GM12878 (cell line): ENCODE measurements around the gene NOS1AP. TPM values are rescaled to one million over a fixed set of nuclear protein-coding genes. Genes with fewer than 3 reads are reported as not detected.

Source experiments
- ATAC-seq: fragments of 200-7000 bp; cut with Tn5 transposase; 3 replicates; pipeline ENCODE4 v1.9.1; 2020; ENCODE audit warnings: mild to moderate bottlenecking, moderate library complexity
- BruUV-seq: library from RNA; stranded (reverse); fragments of 400-500 nt; replicated peaks from 2 replicates; lab custom pipeline; 2021; lab: Mats Ljungman, UMichigan
- CTCF ChIA-PET: fragments of 300-600 bp; sonication (Branson Sonifier 250); formaldehyde crosslinking; extraction: SDS; loops from one replicate; lab custom pipeline; 2021; ENCODE audit warnings: inconsistent platforms; lab: Yijun Ruan, JAX
- POLR2A ChIA-PET: fragments of 350-600 bp; formaldehyde crosslinking; extraction: SDS; loops from one replicate; lab custom pipeline; 2021; ENCODE audit warnings: inconsistent platforms; lab: Charles Lee
- RAD21 ChIA-PET: fragments of 300-600 bp; sonication (Branson Sonifier 250); formaldehyde crosslinking; loops from one replicate; lab custom pipeline; 2023; ENCODE audit warnings: antibody characterized with exemption; ENCODE audit not compliant: unreplicated experiment; lab: Charles Lee
- SMC1A ChIA-PET: fragments of 300-600 bp; sonication (Branson Sonifier 250); formaldehyde crosslinking; loops from one replicate; lab custom pipeline; 2023; ENCODE audit not compliant: unreplicated experiment, uncharacterized antibody; lab: Charles Lee
- DNase-seq: peaks from one replicate; pipeline ENCODE4 v3.0.0-alpha.2; 2011; ENCODE audit warnings: low read depth, low spot score
- FAIRE-seq: peaks from 3 replicates; lab custom pipeline; 2011; peaks lifted over from hg19 to GRCh38; lab: Jason Lieb, UNC
- H2AFZ ChIP-seq: 2 replicates; pipeline ENCODE4 v1.6.0; 2011; ENCODE audit warnings: low read depth, low read length, control low read depth; ENCODE audit not compliant: control insufficient read depth
- H3K27ac ChIP-seq: 2 replicates; pipeline ENCODE4 v1.5.1; 2011; ENCODE audit warnings: control low read depth; ENCODE audit not compliant: control insufficient read depth, insufficient read depth
- H3K27me3 ChIP-seq, 2 experiments: replicated peaks in 1 of 2; 2 replicates each; pipeline versions ENCODE4 v1.6.0 to v1.6.1; 2011; ENCODE audit warnings: low read length in 1 of 2; ENCODE audit not compliant: control insufficient read depth in 2 of 2, insufficient read depth in 2 of 2
- H3K36me3 ChIP-seq, 2 experiments: 2 replicates each; pipeline ENCODE4 v1.5.1; 2011; ENCODE audit warnings: low read length in 1 of 2; ENCODE audit not compliant: control insufficient read depth in 2 of 2, insufficient read depth in 2 of 2
- H3K4me1 ChIP-seq: 2 replicates; pipeline ENCODE4 v1.6.1; 2011; ENCODE audit warnings: mild to moderate bottlenecking, low read length, moderate library complexity, mixed read lengths; ENCODE audit not compliant: control insufficient read depth, insufficient read depth
- H3K4me2 ChIP-seq: 2 replicates; pipeline ENCODE4 v1.6.0; 2011; ENCODE audit warnings: control low read depth; ENCODE audit not compliant: control insufficient read depth, insufficient read depth
- H3K4me3 ChIP-seq: fragments of 200-600 bp; sonication (generic); 2 replicates; pipeline ENCODE4 v1.5.1; 2016
- H3K79me2 ChIP-seq: 2 replicates; pipeline ENCODE4 v1.6.0; 2011; ENCODE audit warnings: low read length; ENCODE audit not compliant: control insufficient read depth, insufficient read depth
- H3K9ac ChIP-seq: 2 replicates; pipeline ENCODE4 v1.8.0; 2011; ENCODE audit warnings: low read length, control low read depth, mixed read lengths; ENCODE audit not compliant: control insufficient read depth, insufficient read depth
- H3K9me3 ChIP-seq: replicated peaks from 3 replicates; pipeline ENCODE4 v1.5.1; 2011; ENCODE audit warnings: mild to moderate bottlenecking, low read length; ENCODE audit not compliant: control insufficient read depth, insufficient read depth
- H4K20me1 ChIP-seq: 2 replicates; pipeline ENCODE4 v1.6.0; 2011; ENCODE audit not compliant: control insufficient read depth, insufficient read depth
- BHLHE40 ChIP-seq, 2 experiments: fragments of 450-650 bp in 1 of 2; IDR thresholded peaks; 2 replicates each; pipeline ENCODE4 v1.6.1; 2011 to 2017; ENCODE audit warnings: low read depth in 2 of 2, borderline replicate concordance in 1 of 2, improper control_type of control experiment in 1 of 2, low read length in 1 of 2, mild to moderate bottlenecking in 1 of 2
- CREM ChIP-seq: IDR thresholded peaks from 2 replicates; pipeline ENCODE4 v1.6.1; 2014; ENCODE audit warnings: antibody characterized with exemption, low read depth
- EGR1 ChIP-seq, 2 experiments: IDR thresholded peaks; 1 replicate in 1 of 2; 2 replicates in 1 of 2; pipeline ENCODE4 v1.6.1; 2011 to 2012; ENCODE audit warnings: low read depth in 2 of 2, low read length in 2 of 2, borderline replicate concordance in 1 of 2, mild to moderate bottlenecking in 1 of 2, moderate library complexity in 1 of 2
- FOXM1 ChIP-seq: IDR thresholded peaks from 2 replicates; pipeline ENCODE4 v1.6.1; 2012; ENCODE audit warnings: low read depth, mild to moderate bottlenecking, inconsistent platforms, low read length, moderate library complexity
- JUNB ChIP-seq: IDR thresholded peaks from 2 replicates; pipeline ENCODE4 v1.6.1; 2016; ENCODE audit warnings: antibody characterized with exemption, mild to moderate bottlenecking
- JUND ChIP-seq: IDR thresholded peaks from 2 replicates; pipeline ENCODE4 v1.6.1; 2012; ENCODE audit warnings: low read depth, mild to moderate bottlenecking, low read length, improper control_type of control experiment, moderate library complexity
- LARP7 ChIP-seq: fragments of 450-650 bp; IDR thresholded peaks from 2 replicates; pipeline ENCODE4 v1.6.1; 2017; ENCODE audit warnings: mild to moderate bottlenecking
- NFIC ChIP-seq: IDR thresholded peaks from 2 replicates; pipeline ENCODE4 v1.6.1; 2012; ENCODE audit warnings: low read depth, mild to moderate bottlenecking, inconsistent platforms, low read length, moderate library complexity
- RB1 ChIP-seq: fragments of 450-650 bp; formaldehyde crosslinking; IDR thresholded peaks from 2 replicates; pipeline ENCODE4 v1.6.1; 2017; ENCODE audit warnings: mild to moderate bottlenecking, borderline replicate concordance
- SREBF1 ChIP-seq: IDR thresholded peaks from 2 replicates; pipeline ENCODE4 v1.6.1; 2012; ENCODE audit warnings: mild to moderate bottlenecking, low read length
- SRF ChIP-seq, 2 experiments: IDR thresholded peaks; 2 replicates each; pipeline ENCODE4 v1.6.1; 2011; ENCODE audit warnings: low read depth in 2 of 2, low read length in 2 of 2, mild to moderate bottlenecking in 1 of 2, moderate library complexity in 1 of 2
- YBX1 ChIP-seq: fragments of 450-650 bp; IDR thresholded peaks from 2 replicates; pipeline ENCODE4 v1.6.1; 2016; ENCODE audit warnings: antibody characterized with exemption
- ZNF384 ChIP-seq: IDR thresholded peaks from 2 replicates; pipeline ENCODE4 v1.6.1; 2012; ENCODE audit warnings: low read depth, mild to moderate bottlenecking, low read length, improper control_type of control experiment, borderline replicate concordance
- ZSCAN29 ChIP-seq: fragments of 450-650 bp; IDR thresholded peaks from 2 replicates; pipeline ENCODE4 v1.6.1; 2017; ENCODE audit warnings: mild to moderate bottlenecking, moderate library complexity
- WGBS: methylation state at CpG from one replicate; pipeline ENCODE4 v1.1.6; 2016; ENCODE audit warnings: low lambda C conversion rate; ENCODE audit not compliant: insufficient replicate concordance, insufficient coverage; ENCODE audit errors: missing lambda C conversion rate; 5-methylcytosine and 5-hydroxymethylcytosine counted together
- in situ Hi-C: fragments of 300-500 bp; cut with MboI; formaldehyde crosslinking; loops from 9 replicates; pipeline ENCODE4 v1.14.3; 2018; ENCODE audit warnings: mixed read lengths
- intact Hi-C: fragments of 100-400 bp; cut with micrococcal nuclease; formaldehyde crosslinking; loops from one replicate; pipeline ENCODE4 v1.14.2; 2022; ENCODE audit not compliant: unreplicated experiment
- polyA plus RNA-seq, 11 experiments: library from polyadenylated mRNA; depleted of rRNA in 4 of 11; unstranded in 6 of 11; stranded (reverse) in 5 of 11; fragments of >200 nt; fragmentation: Nextera tagmentation in 4 of 11; fragmentation: Illumina TruSeq in 1 of 11; extraction: Ambion mirVana in 4 of 11; extraction: Trizol in 1 of 11; gene quantifications; 1 replicate in 1 of 11; 2 replicates in 10 of 11; pipeline versions ENCODE4 v1.2.1 to v1.2.3, GENCODE V29; 2011 to 2016; ENCODE audit warnings: inconsistent platforms in 2 of 11, missing spikeins in 2 of 11, low read depth in 1 of 11
- total RNA-seq, 4 experiments: library from RNA; depleted of rRNA in 3 of 4; stranded (reverse); fragments of >200 nt in 3 of 4; fragmentation: Illumina TruSeq in 1 of 4; extraction: Trizol in 1 of 4; gene quantifications; 2 replicates each; pipeline versions ENCODE4 v1.2.1 to v1.2.3, GENCODE V29; 2013 to 2021

Gene NOS1AP
- total and polyA plus RNA-seq, 10 of the 15 experiments (the other 5 are each of a cell fraction or from before 2014, with no cell fraction given): 0.03 to 0.15 TPM; not detected in 8

DNA sequence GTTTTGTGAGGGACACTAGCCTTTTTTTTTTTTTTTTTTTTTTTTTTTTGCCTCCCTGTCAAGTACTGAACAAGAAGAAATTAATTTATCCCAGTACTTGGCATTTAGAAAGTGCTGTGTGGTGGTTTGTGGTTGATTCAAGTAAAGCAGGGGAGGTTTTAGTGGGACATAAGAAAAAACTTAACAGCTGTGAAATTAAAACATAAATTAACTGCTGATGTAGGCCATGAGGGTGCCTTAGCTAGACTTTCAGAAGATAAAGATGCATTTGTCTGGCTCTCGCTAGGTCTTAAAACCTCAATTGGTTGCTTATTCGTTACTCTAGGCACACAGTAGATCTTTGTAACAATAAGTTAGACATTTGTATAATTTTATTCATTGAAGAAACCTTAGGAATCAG, 254.9 kb downstream of the NOS1AP start:
- no TSS peak for BruUV-seq
- Histone ChIP-seq H3K4me2 (no peak overlapping the region), H3K4me1 (no peaks in the 10 kb centered on the region), H3K36me3 (no peaks in the 10 kb centered on the region), H3K4me3 (no peak overlapping the region), H3K9ac (no peak overlapping the region), H3K79me2 (no peaks in the 10 kb centered on the region), H3K27ac (no peak overlapping the region), H4K20me1 (no peaks in the 10 kb centered on the region), H2AFZ (no peak overlapping the region), H3K9me3 (no peaks in the 10 kb centered on the region), H3K27me3 (peaks cover 0 to 3% of the 10 kb centered on the region in 2 experiments; a peak in 2 of 4 replicates)
- ChIA-PET CTCF (interaction anchor here (0.7 kb wide), 1 partner anchor 92 kb away, joined by 3 read pairs; no protein-coding TSS in a partner anchor), SMC1A (no interaction called here), RAD21 (no interaction called here), POLR2A (no interaction called here)
- no peak for DNase-seq
- FAIRE-seq: no peak
- intact Hi-C loops (no loop called here), in situ Hi-C loops (no loop called here)
- no peak for TF ChIP-seq CREM
- no peak for TF ChIP-seq JUND
- TF ChIP-seq NFIC: no peak
- no peak for TF ChIP-seq LARP7
- no peak for TF ChIP-seq ZNF384
- no peak for TF ChIP-seq FOXM1
- no peak for TF ChIP-seq EGR1 (IDR thresholded peaks at IDR 0.05; ENCODE audit: borderline replicate concordance in 1 of 2, low read depth in 2 of 2, low read length in 2 of 2)
- TF ChIP-seq BHLHE40 (IDR thresholded peaks at IDR 0.05; ENCODE audit: borderline replicate concordance in 1 of 2, low read depth in 2 of 2, low read length in 1 of 2): no peak
- no peak for TF ChIP-seq YBX1
- no peak for TF ChIP-seq JUNB
- TF ChIP-seq ZSCAN29: no peak
- TF ChIP-seq SREBF1: no peak
- TF ChIP-seq SRF (IDR thresholded peaks at IDR 0.05; ENCODE audit: low read depth in 2 of 2, low read length in 2 of 2): no peak
- TF ChIP-seq RB1: no peak
- 0% methylated on average over 2 of the region's 2 CpGs for WGBS
- ATAC-seq: no peak
